GM18873 (cell line): ENCODE data around the gene ADGRL4.
"Not testable (repeated sequence)": the region's sequence is repeated elsewhere in the genome, so short reads cannot be mapped to it uniquely, and the experiment has no call there.

Experiments used
- ATAC-seq: cut with Tn5 transposase; IDR thresholded peaks from one replicate; pipeline ENCODE4 v1.9.1; 2021; ENCODE audit warnings: mild to moderate bottlenecking, moderate library complexity, moderate number of reproducible peaks; ENCODE audit not compliant: unreplicated experiment, low FRiP score

The ADGRL4 gene

GRCh38 chr1:79006564-79006963, at the start of gene ADGRL4:
Gene ADGRL4, minus strand, starts transcription at chr1:79006730. Its CDS starts 76 bp downstream, at chr1:79006654.
- ATAC-seq = no peak

GRCh38 chr1:79055856-79056255, 49.3 kb upstream of the ADGRL4 start:
- ATAC-seq = no peak

- peak; percentile 96 for ATAC-seq
Measured at GRCh38 chr1:79052829-79053449, 46.4 kb upstream of the ADGRL4 start.

- no peak for ATAC-seq
Measured at GRCh38 chr1:79044974-79045650, 38.6 kb upstream of the ADGRL4 start.

- ATAC-seq = no peak
Measured at GRCh38 chr1:79043506-79043905, 37.0 kb upstream of the ADGRL4 start.

GRCh38 chr1:79042539-79042938, 36.0 kb upstream of the ADGRL4 start:
- ATAC-seq = no peak

- ATAC-seq = peak; percentile 62
Measured at GRCh38 chr1:79042117-79042516, 35.6 kb upstream of the ADGRL4 start.

GRCh38 chr1:79041666-79042065, 35.1 kb upstream of the ADGRL4 start:
- ATAC-seq = no peak

GRCh38 chr1:79040424-79041082, 34.0 kb upstream of the ADGRL4 start:
- peak; percentile 90 for ATAC-seq

- ATAC-seq = no peak
Measured at GRCh38 chr1:79037085-79037484, 30.6 kb upstream of the ADGRL4 start.

- no peak for ATAC-seq
Measured at GRCh38 chr1:79012500-79012899, 6.0 kb upstream of the ADGRL4 start.

GRCh38 chr1:79010589-79010988, 4.1 kb upstream of the ADGRL4 start:
- ATAC-seq = no peak

- no peak for ATAC-seq
Measured at GRCh38 chr1:79005945-79006344, 585 bp downstream of the ADGRL4 start.

- no peak for ATAC-seq
Measured at GRCh38 chr1:79004916-79005315, 1.6 kb downstream of the ADGRL4 start.

GRCh38 chr1:78996791-78997190, 9.7 kb downstream of the ADGRL4 start:
- ATAC-seq = no peak

- no peak for ATAC-seq
Measured at GRCh38 chr1:78987042-78987441, 19.5 kb downstream of the ADGRL4 start.

- no peak for ATAC-seq
Measured at GRCh38 chr1:78980511-78980910, 26.0 kb downstream of the ADGRL4 start.

GRCh38 chr1:78972723-78973122, 33.8 kb downstream of the ADGRL4 start:
- ATAC-seq = no peak

- ATAC-seq = not testable (repeated sequence)
Measured at GRCh38 chr1:78967091-78967490, 39.4 kb downstream of the ADGRL4 start.

- no peak for ATAC-seq
Measured at GRCh38 chr1:78958711-78959110, 47.8 kb downstream of the ADGRL4 start.

- ATAC-seq = no peak
Measured at GRCh38 chr1:78950826-78951225, 55.7 kb downstream of the ADGRL4 start.

GRCh38 chr1:78949227-78949626, 57.3 kb downstream of the ADGRL4 start:
- ATAC-seq = no peak
